WTC11 (cell line): ENCODE measurements around the gene ERC1. TPM values are rescaled to one million over a fixed set of nuclear protein-coding genes. Genes with fewer than 3 reads are reported as not detected.

Source experiments
- ATAC-seq: fragments of 200-7000 bp; cut with Tn5 transposase; 2 replicates; pipeline ENCODE4 v1.10.0; 2021; ENCODE audit warnings: mild to moderate bottlenecking, moderate library complexity
- CTCF ChIA-PET: fragments of 300-600 bp; sonication (Branson Sonifier 250); formaldehyde crosslinking; loops from one replicate; lab custom pipeline; 2021; ENCODE audit warnings: antibody characterized with exemption; lab: Charles Lee
- POLR2A ChIA-PET: fragments of 350-600 bp; sonication (Branson Sonifier 250); formaldehyde crosslinking; loops from one replicate; lab custom pipeline; 2021; ENCODE audit warnings: antibody characterized with exemption; lab: Charles Lee
- DNase-seq: peaks from one replicate; pipeline ENCODE4 v3.0.0; 2021; ENCODE audit warnings: low spot score
- H3K27ac Mint-ChIP-seq: 2 replicates; pipeline ENCODE4 v1.8.0; 2021; ENCODE audit warnings: mixed read lengths
- H3K27me3 Mint-ChIP-seq: 2 replicates; pipeline ENCODE4 v1.8.0; 2021; ENCODE audit warnings: low read depth, mild to moderate bottlenecking, moderate library complexity, mixed read lengths
- H3K36me3 Mint-ChIP-seq: 2 replicates; pipeline ENCODE4 v1.8.0; 2021; ENCODE audit warnings: mixed read lengths
- H3K4me1 Mint-ChIP-seq: 2 replicates; pipeline ENCODE4 v1.8.0; 2022; ENCODE audit warnings: mixed read lengths
- H3K4me3 Mint-ChIP-seq: 2 replicates; pipeline ENCODE4 v1.8.0; 2021; ENCODE audit warnings: mild to moderate bottlenecking, moderate library complexity, mixed read lengths
- H3K9me3 Mint-ChIP-seq: 2 replicates; pipeline ENCODE4 v1.8.0; 2021; ENCODE audit warnings: mixed read lengths
- ATF2 ChIP-seq: sonication (generic); formaldehyde crosslinking; IDR thresholded peaks from 2 replicates; pipeline ENCODE4 v1.8.1; 2022; ENCODE audit warnings: low read depth, missing genetic modification reagents, borderline replicate concordance
- CDX4 ChIP-seq: fragments of 250-450 bp; sonication (Bioruptor Pico); IDR thresholded peaks from 2 replicates; pipeline ENCODE4 v1.9.0; 2021; ENCODE audit warnings: moderate library complexity, mild to moderate bottlenecking, inconsistent platforms, borderline replicate concordance
- CREB1 ChIP-seq: sonication (generic); formaldehyde crosslinking; IDR thresholded peaks from 2 replicates; pipeline ENCODE4 v1.8.0; 2023; ENCODE audit warnings: mild to moderate bottlenecking, missing genetic modification reagents
- CTCF ChIP-seq: fragments of 200-600 bp; IDR thresholded peaks from 2 replicates; pipeline ENCODE4 v1.8.0; 2022; ENCODE audit warnings: antibody characterized with exemption
- E2F4 ChIP-seq: sonication (generic); formaldehyde crosslinking; IDR thresholded peaks from 2 replicates; pipeline ENCODE4 v1.8.1; 2022; ENCODE audit warnings: low read depth, mild to moderate bottlenecking, moderate library complexity, missing genetic modification reagents, borderline replicate concordance
- EMX1 ChIP-seq: fragments of 250-450 bp; sonication (Bioruptor Pico); IDR thresholded peaks from 2 replicates; pipeline ENCODE4 v1.8.0; 2021; ENCODE audit warnings: mild to moderate bottlenecking
- ERG ChIP-seq: fragments of 250-450 bp; sonication (Bioruptor Pico); IDR thresholded peaks from 2 replicates; pipeline ENCODE4 v1.8.0; 2021; ENCODE audit warnings: mild to moderate bottlenecking
- FOXJ3 ChIP-seq: sonication (generic); formaldehyde crosslinking; IDR thresholded peaks from 2 replicates; pipeline ENCODE4 v1.9.0; 2021; ENCODE audit warnings: missing genetic modification reagents, mild to moderate bottlenecking, borderline replicate concordance
- FOXK1 ChIP-seq: sonication (generic); formaldehyde crosslinking; IDR thresholded peaks from 2 replicates; pipeline ENCODE4 v1.8.0; 2022; ENCODE audit warnings: mild to moderate bottlenecking, moderate library complexity, missing genetic modification reagents
- GABPB1 ChIP-seq: sonication (generic); formaldehyde crosslinking; IDR thresholded peaks from 2 replicates; pipeline ENCODE4 v1.8.1; 2023; ENCODE audit warnings: mild to moderate bottlenecking, missing genetic modification reagents
- GTF2I ChIP-seq: fragments of 250-450 bp; sonication (Bioruptor Pico); conservative IDR thresholded peaks from 2 replicates; pipeline ENCODE4 v1.4.0; 2021; ENCODE audit warnings: mild to moderate bottlenecking
- KAT7 ChIP-seq: sonication (generic); formaldehyde crosslinking; IDR thresholded peaks from 2 replicates; pipeline ENCODE4 v1.8.1; 2023; ENCODE audit warnings: missing genetic modification reagents, mild to moderate bottlenecking, borderline replicate concordance
- MAX ChIP-seq: sonication (generic); formaldehyde crosslinking; IDR thresholded peaks from 2 replicates; pipeline ENCODE4 v1.8.0; 2022; ENCODE audit warnings: mild to moderate bottlenecking, missing genetic modification reagents
- NR2C2 ChIP-seq: sonication (generic); formaldehyde crosslinking; IDR thresholded peaks from 2 replicates; pipeline ENCODE4 v1.8.0; 2022; ENCODE audit warnings: mild to moderate bottlenecking, missing genetic modification reagents
- PRRX2 ChIP-seq: fragments of 250-450 bp; sonication (Bioruptor Pico); IDR thresholded peaks from 2 replicates; pipeline ENCODE4 v1.8.0; 2021; ENCODE audit warnings: mild to moderate bottlenecking
- RELA ChIP-seq: sonication (generic); formaldehyde crosslinking; IDR thresholded peaks from 2 replicates; pipeline ENCODE4 v1.8.1; 2022; ENCODE audit warnings: missing genetic modification reagents, mild to moderate bottlenecking, borderline replicate concordance
- RORB ChIP-seq: fragments of 250-450 bp; sonication (Bioruptor Pico); IDR thresholded peaks from 2 replicates; pipeline ENCODE4 v1.9.0; 2021; ENCODE audit warnings: mild to moderate bottlenecking
- SMAD3 ChIP-seq: sonication (generic); formaldehyde crosslinking; IDR thresholded peaks from 2 replicates; pipeline ENCODE4 v1.8.0; 2022; ENCODE audit warnings: missing genetic modification reagents, mild to moderate bottlenecking, borderline replicate concordance
- USF1 ChIP-seq: sonication (generic); formaldehyde crosslinking; IDR thresholded peaks from 2 replicates; pipeline ENCODE4 v1.8.0; 2022; ENCODE audit warnings: mild to moderate bottlenecking, missing genetic modification reagents
- ZBTB21 ChIP-seq: sonication (generic); formaldehyde crosslinking; IDR thresholded peaks from 2 replicates; pipeline ENCODE4 v1.8.1; 2023; ENCODE audit warnings: mild to moderate bottlenecking, missing genetic modification reagents, borderline replicate concordance
- ZNF425 ChIP-seq: fragments of 250-450 bp; sonication (Bioruptor Pico); conservative IDR thresholded peaks from 2 replicates; pipeline ENCODE4 v1.9.0; 2021; ENCODE audit warnings: mild to moderate bottlenecking
- ZNF512 ChIP-seq: sonication (generic); formaldehyde crosslinking; IDR thresholded peaks from 2 replicates; pipeline ENCODE4 v1.8.1; 2022; ENCODE audit warnings: missing genetic modification reagents, borderline replicate concordance
- total RNA-seq: library from RNA; stranded (reverse); gene quantifications from 3 replicates; pipeline ENCODE4 v1.2.3, GENCODE V29; 2021

Gene ERC1
- total RNA-seq, 1 experiment from 2014 or later: 47.5 TPM

- TF ChIP-seq CDX4 (CRISPR knock-in tag): no peak
Measured at GRCh38 chr12:1539135-1539534, 548.1 kb downstream of the ERC1 start (continued).

GRCh38 chr12:1540690-1541089 is 549.7 kb downstream of the ERC1 start:
- CTCF ChIA-PET: interaction anchor here (1.2 kb wide), 1 partner anchor 423 kb away, joined by 3 read pairs; no protein-coding TSS in a partner anchor
- Mint-ChIP-seq H3K27me3 (peaks cover 17% of the 10 kb centered on the region), H3K4me1 (no peaks in the 10 kb centered on the region), H3K36me3 (peaks cover 7% of the 10 kb centered on the region; the same call in 1 of the 2 replicates), H3K27ac (no peak overlapping the region), H3K9me3 (peaks cover 13% of the 10 kb centered on the region), H3K4me3 (no peak overlapping the region)
- DNase-seq (no peak), ATAC-seq (no peak)
- TF ChIP-seq GABPB1 (CRISPR knock-in tag): no peak
- no peak for TF ChIP-seq GTF2I (CRISPR knock-in tag)
- no peak for TF ChIP-seq CTCF
- no peak for TF ChIP-seq RORB (CRISPR knock-in tag)
- TF ChIP-seq FOXJ3 (CRISPR knock-in tag): no peak
- TF ChIP-seq ERG: no peak
- no peak for TF ChIP-seq NR2C2
- POLR2A ChIA-PET: no interaction called here

- ChIA-PET POLR2A (no interaction called here), CTCF (no interaction called here)
- Mint-ChIP-seq H3K36me3 (peaks cover 7% of the 10 kb centered on the region; the same call in 1 of the 2 replicates), H3K27ac (no peak overlapping the region), H3K4me3 (no peak overlapping the region), H3K9me3 (peaks cover 13% of the 10 kb centered on the region), H3K27me3 (peaks cover 12% of the 10 kb centered on the region), H3K4me1 (peaks cover 11% of the 10 kb centered on the region)
- no peak for DNase-seq
- no peak for ATAC-seq
- TF ChIP-seq FOXK1 (CRISPR knock-in tag) (no peak), FOXJ3 (CRISPR knock-in tag) (no peak), RELA (CRISPR knock-in tag) (no peak), CREB1 (CRISPR knock-in tag) (no peak), RORB (CRISPR knock-in tag) (no peak), USF1 (CRISPR knock-in tag) (no peak), SMAD3 (CRISPR knock-in tag) (no peak), ATF2 (no peak), PRRX2 (CRISPR knock-in tag) (no peak), GTF2I (CRISPR knock-in tag) (no peak), ZBTB21 (CRISPR knock-in tag) (no peak), ZNF425 (CRISPR knock-in tag) (no peak), ZNF512 (CRISPR knock-in tag) (no peak), E2F4 (CRISPR knock-in tag) (no peak), KAT7 (no peak), EMX1 (no peak), NR2C2 (no peak), MAX (no peak)
Measured at GRCh38 chr12:1542599-1542998, 551.6 kb downstream of the ERC1 start.
